GM12801 (cell line): ENCODE measurements around the gene ITGB1.

Experiments used
- CTCF ChIP-seq: IDR thresholded peaks from one replicate; pipeline ENCODE4 v1.5.1; 2011; ENCODE audit warnings: control low read depth; ENCODE audit not compliant: insufficient read length; ENCODE audit errors: extremely low read depth

ITGB1 gene

GRCh38 chr10:32990811-32991210 is 32.8 kb upstream of the ITGB1 start:
- no peak for TF ChIP-seq CTCF

GRCh38 chr10:32988604-32989003 is 30.6 kb upstream of the ITGB1 start:
- TF ChIP-seq CTCF, result no peak

GRCh38 chr10:32987172-32987571 is 29.1 kb upstream of the ITGB1 start:
- TF ChIP-seq CTCF, result no peak

GRCh38 chr10:32985775-32986350 is 27.8 kb upstream of the ITGB1 start:
- no peak for TF ChIP-seq CTCF

- TF ChIP-seq CTCF, result no peak
Observed at GRCh38 chr10:32985341-32985764, 27.3 kb upstream of the ITGB1 start.

- no peak for TF ChIP-seq CTCF
Observed at GRCh38 chr10:32984003-32984600, 26.1 kb upstream of the ITGB1 start.

- no peak for TF ChIP-seq CTCF
Observed at GRCh38 chr10:32982911-32983909, 25.2 kb upstream of the ITGB1 start.
